Erythroblast (primary cell): ENCODE results near the gene PCLO.

ENCODE experiments used
- GATA1 ChIP-seq: IDR thresholded peaks from 2 replicates; pipeline ENCODE4 v1.6.1; 2011; ENCODE audit warnings: low read depth, mild to moderate bottlenecking, control low read depth, low read length, moderate library complexity
- POLR2A ChIP-seq: IDR thresholded peaks from 2 replicates; pipeline ENCODE4 v1.6.1; 2011; ENCODE audit warnings: mild to moderate bottlenecking, low read length

DNA sequence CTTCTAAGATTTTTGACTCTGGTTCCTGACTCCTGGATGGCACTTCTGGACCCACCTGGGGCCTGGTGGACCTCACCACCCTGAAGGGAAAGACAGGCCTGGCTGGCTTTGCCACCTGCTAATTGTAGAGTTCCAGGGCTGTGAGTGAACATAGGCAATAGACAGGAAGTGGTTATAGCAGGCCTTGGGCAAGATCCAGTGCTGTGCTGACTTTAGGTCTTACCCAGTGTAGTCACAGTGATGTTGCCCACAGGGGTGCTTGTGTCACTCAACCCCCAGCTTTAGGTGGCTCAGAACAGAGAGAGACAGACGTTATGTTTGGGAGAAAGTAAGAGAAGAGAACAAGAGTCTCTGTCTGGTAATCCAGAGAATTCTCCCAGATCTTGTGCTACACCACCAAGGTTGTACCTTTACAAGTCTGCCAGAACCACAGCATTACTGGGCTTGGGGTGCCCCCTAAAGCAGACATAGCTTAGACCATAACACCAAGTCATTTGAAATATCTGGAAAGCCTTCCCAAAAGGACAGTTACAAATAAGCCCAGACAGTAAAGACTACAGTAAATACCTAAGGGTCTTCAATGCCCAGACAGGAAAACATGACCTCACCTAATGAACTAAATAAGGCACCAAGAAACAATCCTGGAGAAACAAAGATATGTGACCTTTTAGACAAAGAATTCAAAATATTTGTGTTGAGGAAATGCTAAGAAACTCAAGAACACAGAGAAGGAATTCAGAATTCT is 303.4 kb downstream of the PCLO start:
- TF ChIP-seq POLR2A = no peak
- TF ChIP-seq GATA1 = no peak
